GM12878 (cell line): ENCODE measurements around the gene ENTREP1. TPM values are rescaled to one million over a fixed set of nuclear protein-coding genes. Genes with fewer than 3 reads are reported as not detected.

ENCODE experiments used
- ATAC-seq: fragments of 200-7000 bp; cut with Tn5 transposase; 3 replicates; pipeline ENCODE4 v1.9.1; 2020; ENCODE audit warnings: mild to moderate bottlenecking, moderate library complexity
- BruUV-seq: library from RNA; stranded (reverse); fragments of 400-500 nt; replicated peaks from 2 replicates; lab custom pipeline; 2021; lab: Mats Ljungman, UMichigan
- CTCF ChIA-PET: fragments of 300-600 bp; sonication (Branson Sonifier 250); formaldehyde crosslinking; extraction: SDS; loops from one replicate; lab custom pipeline; 2021; ENCODE audit warnings: inconsistent platforms; lab: Yijun Ruan, JAX
- POLR2A ChIA-PET: fragments of 350-600 bp; formaldehyde crosslinking; extraction: SDS; loops from one replicate; lab custom pipeline; 2021; ENCODE audit warnings: inconsistent platforms; lab: Charles Lee
- RAD21 ChIA-PET: fragments of 300-600 bp; sonication (Branson Sonifier 250); formaldehyde crosslinking; loops from one replicate; lab custom pipeline; 2023; ENCODE audit warnings: antibody characterized with exemption; ENCODE audit not compliant: unreplicated experiment; lab: Charles Lee
- SMC1A ChIA-PET: fragments of 300-600 bp; sonication (Branson Sonifier 250); formaldehyde crosslinking; loops from one replicate; lab custom pipeline; 2023; ENCODE audit not compliant: unreplicated experiment, uncharacterized antibody; lab: Charles Lee
- DNase-seq: peaks from one replicate; pipeline ENCODE4 v3.0.0-alpha.2; 2011; ENCODE audit warnings: low read depth, low spot score
- FAIRE-seq: peaks from 3 replicates; lab custom pipeline; 2011; peaks lifted over from hg19 to GRCh38; lab: Jason Lieb, UNC
- H2AFZ ChIP-seq: 2 replicates; pipeline ENCODE4 v1.6.0; 2011; ENCODE audit warnings: low read depth, low read length, control low read depth; ENCODE audit not compliant: control insufficient read depth
- H3K27ac ChIP-seq: 2 replicates; pipeline ENCODE4 v1.5.1; 2011; ENCODE audit warnings: control low read depth; ENCODE audit not compliant: control insufficient read depth, insufficient read depth
- H3K27me3 ChIP-seq, 2 experiments: replicated peaks in 1 of 2; 2 replicates each; pipeline versions ENCODE4 v1.6.0 to v1.6.1; 2011; ENCODE audit warnings: low read length in 1 of 2; ENCODE audit not compliant: control insufficient read depth in 2 of 2, insufficient read depth in 2 of 2
- H3K36me3 ChIP-seq, 2 experiments: 2 replicates each; pipeline ENCODE4 v1.5.1; 2011; ENCODE audit warnings: low read length in 1 of 2; ENCODE audit not compliant: control insufficient read depth in 2 of 2, insufficient read depth in 2 of 2
- H3K4me1 ChIP-seq: 2 replicates; pipeline ENCODE4 v1.6.1; 2011; ENCODE audit warnings: mild to moderate bottlenecking, low read length, moderate library complexity, mixed read lengths; ENCODE audit not compliant: control insufficient read depth, insufficient read depth
- H3K4me2 ChIP-seq: 2 replicates; pipeline ENCODE4 v1.6.0; 2011; ENCODE audit warnings: control low read depth; ENCODE audit not compliant: control insufficient read depth, insufficient read depth
- H3K4me3 ChIP-seq: fragments of 200-600 bp; sonication (generic); 2 replicates; pipeline ENCODE4 v1.5.1; 2016
- H3K79me2 ChIP-seq: 2 replicates; pipeline ENCODE4 v1.6.0; 2011; ENCODE audit warnings: low read length; ENCODE audit not compliant: control insufficient read depth, insufficient read depth
- H3K9ac ChIP-seq: 2 replicates; pipeline ENCODE4 v1.8.0; 2011; ENCODE audit warnings: low read length, control low read depth, mixed read lengths; ENCODE audit not compliant: control insufficient read depth, insufficient read depth
- H3K9me3 ChIP-seq: replicated peaks from 3 replicates; pipeline ENCODE4 v1.5.1; 2011; ENCODE audit warnings: mild to moderate bottlenecking, low read length; ENCODE audit not compliant: control insufficient read depth, insufficient read depth
- H4K20me1 ChIP-seq: 2 replicates; pipeline ENCODE4 v1.6.0; 2011; ENCODE audit not compliant: control insufficient read depth, insufficient read depth
- ASH2L ChIP-seq: fragments of 300-600, 200-600 bp; sonication (generic); IDR thresholded peaks from 2 replicates; pipeline ENCODE4 v1.6.1; 2017; ENCODE audit warnings: low read depth, mild to moderate bottlenecking, borderline replicate concordance
- BMI1 ChIP-seq: fragments of 450-650 bp; IDR thresholded peaks from 2 replicates; pipeline ENCODE4 v1.6.1; 2016; ENCODE audit warnings: mild to moderate bottlenecking, moderate library complexity, borderline replicate concordance
- BRCA1 ChIP-seq: IDR thresholded peaks from 2 replicates; pipeline ENCODE4 v1.6.1; 2011; ENCODE audit warnings: low read depth, low read length, improper control_type of control experiment
- EP300 ChIP-seq, 2 experiments: fragments of 150-350 bp in 1 of 2; IDR thresholded peaks; 2 replicates each; pipeline ENCODE4 v1.6.1; 2011 to 2012; ENCODE audit warnings: low read depth in 2 of 2, low read length in 2 of 2, borderline replicate concordance in 1 of 2, improper control_type of control experiment in 1 of 2, inconsistent platforms in 1 of 2; ENCODE audit not compliant: control insufficient read depth in 1 of 2
- FOXK2 ChIP-seq: fragments of 450-650 bp; IDR thresholded peaks from 2 replicates; pipeline ENCODE4 v1.6.1; 2017; ENCODE audit warnings: mild to moderate bottlenecking, moderate library complexity
- IKZF1 ChIP-seq: fragments of 450-650 bp; conservative IDR thresholded peaks from 2 replicates; pipeline ENCODE4 v1.6.1; 2017; ENCODE audit warnings: antibody characterized with exemption, mild to moderate bottlenecking
- PAX5 ChIP-seq: IDR thresholded peaks from 2 replicates; pipeline ENCODE4 v1.6.1; 2011; ENCODE audit warnings: low read depth, low read length, borderline replicate concordance
- SREBF1 ChIP-seq: IDR thresholded peaks from 2 replicates; pipeline ENCODE4 v1.6.1; 2012; ENCODE audit warnings: mild to moderate bottlenecking, low read length
- SUPT20H ChIP-seq: IDR thresholded peaks from 2 replicates; pipeline ENCODE4 v1.6.1; 2011; ENCODE audit warnings: low read depth, mild to moderate bottlenecking, low read length, moderate library complexity, borderline replicate concordance; ENCODE audit not compliant: control insufficient read depth
- TCF3 ChIP-seq: IDR thresholded peaks from 2 replicates; pipeline ENCODE4 v1.6.1; 2012; ENCODE audit warnings: low read depth, mild to moderate bottlenecking, low read length, borderline replicate concordance; ENCODE audit not compliant: insufficient read depth
- WGBS: methylation state at CpG from one replicate; pipeline ENCODE4 v1.1.6; 2016; ENCODE audit warnings: low lambda C conversion rate; ENCODE audit not compliant: insufficient replicate concordance, insufficient coverage; ENCODE audit errors: missing lambda C conversion rate; 5-methylcytosine and 5-hydroxymethylcytosine counted together
- in situ Hi-C: fragments of 300-500 bp; cut with MboI; formaldehyde crosslinking; loops from 9 replicates; pipeline ENCODE4 v1.14.3; 2018; ENCODE audit warnings: mixed read lengths
- intact Hi-C: fragments of 100-400 bp; cut with micrococcal nuclease; formaldehyde crosslinking; loops from one replicate; pipeline ENCODE4 v1.14.2; 2022; ENCODE audit not compliant: unreplicated experiment
- polyA plus RNA-seq, 11 experiments: library from polyadenylated mRNA; depleted of rRNA in 4 of 11; unstranded in 6 of 11; stranded (reverse) in 5 of 11; fragments of >200 nt; fragmentation: Nextera tagmentation in 4 of 11; fragmentation: Illumina TruSeq in 1 of 11; extraction: Ambion mirVana in 4 of 11; extraction: Trizol in 1 of 11; gene quantifications; 1 replicate in 1 of 11; 2 replicates in 10 of 11; pipeline versions ENCODE4 v1.2.1 to v1.2.3, GENCODE V29; 2011 to 2016; ENCODE audit warnings: inconsistent platforms in 2 of 11, missing spikeins in 2 of 11, low read depth in 1 of 11
- total RNA-seq, 4 experiments: library from RNA; depleted of rRNA in 3 of 4; stranded (reverse); fragments of >200 nt in 3 of 4; fragmentation: Illumina TruSeq in 1 of 4; extraction: Trizol in 1 of 4; gene quantifications; 2 replicates each; pipeline versions ENCODE4 v1.2.1 to v1.2.3, GENCODE V29; 2013 to 2021
- TF ChIP-seq, protein P1 (sequence below): fragments of 450-650 bp; IDR thresholded peaks from 2 replicates; pipeline ENCODE4 v1.6.1; 2016; ENCODE audit warnings: mild to moderate bottlenecking, moderate library complexity, borderline replicate concordance
- TF ChIP-seq, protein P2 (sequence below): fragments of 450-650 bp; IDR thresholded peaks from 2 replicates; pipeline ENCODE4 v1.6.1; 2017; ENCODE audit warnings: borderline replicate concordance
- TF ChIP-seq, protein P3 (sequence below): IDR thresholded peaks from 2 replicates; pipeline ENCODE4 v1.6.1; 2012; ENCODE audit warnings: low read depth, low read length, improper control_type of control experiment

Gene ENTREP1
- total and polyA plus RNA-seq, 10 of the 15 experiments (the other 5 are each of a cell fraction or from before 2014, with no cell fraction given): not detected

DNA sequence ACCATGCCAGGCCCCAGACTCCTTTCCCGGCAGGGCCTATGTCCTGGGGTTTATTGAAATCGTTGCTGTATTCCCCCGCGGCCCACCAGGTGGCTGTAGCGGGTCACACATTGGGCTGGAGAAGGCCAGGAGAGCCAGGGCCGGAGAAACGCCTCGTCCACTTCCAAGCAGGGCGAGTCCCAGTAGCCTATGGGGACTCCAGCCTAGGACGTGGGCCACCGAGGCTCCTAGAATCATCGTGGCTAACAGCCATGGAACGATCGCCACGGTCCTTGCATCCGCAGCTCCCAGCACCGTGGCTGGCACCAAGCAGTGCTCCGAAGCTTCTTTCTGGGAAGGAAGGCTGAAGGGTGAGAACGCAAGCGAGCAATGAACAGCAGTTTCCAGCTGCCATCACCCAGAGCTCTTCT is 87.7 kb downstream of the ENTREP1 start (continued):
- TF ChIP-seq, protein P1, sequence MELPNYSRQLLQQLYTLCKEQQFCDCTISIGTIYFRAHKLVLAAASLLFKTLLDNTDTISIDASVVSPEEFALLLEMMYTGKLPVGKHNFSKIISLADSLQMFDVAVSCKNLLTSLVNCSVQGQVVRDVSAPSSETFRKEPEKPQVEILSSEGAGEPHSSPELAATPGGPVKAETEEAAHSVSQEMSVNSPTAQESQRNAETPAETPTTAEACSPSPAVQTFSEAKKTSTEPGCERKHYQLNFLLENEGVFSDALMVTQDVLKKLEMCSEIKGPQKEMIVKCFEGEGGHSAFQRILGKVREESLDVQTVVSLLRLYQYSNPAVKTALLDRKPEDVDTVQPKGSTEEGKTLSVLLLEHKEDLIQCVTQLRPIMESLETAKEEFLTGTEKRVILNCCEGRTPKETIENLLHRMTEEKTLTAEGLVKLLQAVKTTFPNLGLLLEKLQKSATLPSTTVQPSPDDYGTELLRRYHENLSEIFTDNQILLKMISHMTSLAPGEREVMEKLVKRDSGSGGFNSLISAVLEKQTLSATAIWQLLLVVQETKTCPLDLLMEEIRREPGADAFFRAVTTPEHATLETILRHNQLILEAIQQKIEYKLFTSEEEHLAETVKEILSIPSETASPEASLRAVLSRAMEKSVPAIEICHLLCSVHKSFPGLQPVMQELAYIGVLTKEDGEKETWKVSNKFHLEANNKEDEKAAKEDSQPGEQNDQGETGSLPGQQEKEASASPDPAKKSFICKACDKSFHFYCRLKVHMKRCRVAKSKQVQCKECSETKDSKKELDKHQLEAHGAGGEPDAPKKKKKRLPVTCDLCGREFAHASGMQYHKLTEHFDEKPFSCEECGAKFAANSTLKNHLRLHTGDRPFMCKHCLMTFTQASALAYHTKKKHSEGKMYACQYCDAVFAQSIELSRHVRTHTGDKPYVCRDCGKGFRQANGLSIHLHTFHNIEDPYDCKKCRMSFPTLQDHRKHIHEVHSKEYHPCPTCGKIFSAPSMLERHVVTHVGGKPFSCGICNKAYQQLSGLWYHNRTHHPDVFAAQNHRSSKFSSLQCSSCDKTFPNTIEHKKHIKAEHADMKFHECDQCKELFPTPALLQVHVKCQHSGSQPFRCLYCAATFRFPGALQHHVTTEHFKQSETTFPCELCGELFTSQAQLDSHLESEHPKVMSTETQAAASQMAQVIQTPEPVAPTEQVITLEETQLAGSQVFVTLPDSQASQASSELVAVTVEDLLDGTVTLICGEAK: no peak
- TF ChIP-seq FOXK2 (no peak), EP300 (IDR thresholded peaks at IDR 0.05; ENCODE audit: borderline replicate concordance in 1 of 2, control insufficient read depth in 1 of 2, low read depth in 2 of 2, low read length in 2 of 2) (no peak), BMI1 (no peak), PAX5 (no peak), SUPT20H (no peak)

DNA sequence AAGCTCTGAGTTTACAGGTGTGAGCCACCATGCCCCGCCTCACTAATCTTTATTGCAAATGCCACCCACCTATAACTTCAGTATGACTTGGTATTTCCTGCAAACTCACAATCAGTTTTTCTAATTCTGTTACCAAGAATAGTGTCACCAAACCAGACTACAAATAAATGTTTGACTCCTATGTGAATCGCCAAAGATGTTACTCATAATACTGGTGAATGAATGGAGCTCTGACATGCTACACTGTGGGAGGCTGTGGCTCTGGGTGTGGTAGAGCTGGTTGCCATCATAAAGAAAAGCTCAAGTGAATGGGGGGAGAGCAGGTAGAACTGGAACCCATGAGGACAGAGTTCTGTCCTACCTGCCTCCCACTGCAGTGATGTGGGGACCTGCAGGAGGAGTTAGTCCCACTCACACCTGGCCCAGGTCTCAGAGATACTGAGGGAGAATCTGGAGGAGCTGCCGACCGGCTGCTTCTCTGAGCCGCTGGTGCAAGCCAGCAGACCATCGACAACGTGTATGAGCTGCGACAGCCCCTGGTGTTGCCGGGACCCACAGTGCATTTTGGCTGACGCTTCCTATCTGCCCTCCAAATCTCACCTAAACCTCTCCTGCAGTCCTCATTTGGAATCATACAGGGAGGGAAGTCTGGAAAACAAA is 95.7 kb downstream of the ENTREP1 start:
- Histone ChIP-seq H3K9ac (no peak overlapping the region), H4K20me1 (no peaks in the 10 kb centered on the region), H3K4me1 (no peaks in the 10 kb centered on the region), H3K36me3 (no peaks in the 10 kb centered on the region), H3K4me2 (no peak overlapping the region), H3K27me3 (no peaks in the 10 kb centered on the region; a peak in 2 of 4 replicates), H3K4me3 (no peak overlapping the region), H2AFZ (no peak overlapping the region), H3K9me3 (no peaks in the 10 kb centered on the region), H3K79me2 (no peaks in the 10 kb centered on the region), H3K27ac (no peak overlapping the region)
- in situ Hi-C loops (loop anchor here (5.0 to 10.0 kb wide), 3 partner anchors 127 to 504 kb away; no protein-coding TSS in a partner anchor), intact Hi-C loops (loop anchor here (5.0 kb wide), 3 partner anchors 48 to 692 kb away; partner anchors contain the start of gene APBA1)
- ChIA-PET CTCF (interaction anchor here (1.1 to 5.1 kb wide), 12 partner anchors 10 to 690 kb away, joined by 3 to 89 read pairs (median 9); no protein-coding TSS in a partner anchor), SMC1A (interaction anchor here (0.9 to 4.7 kb wide), 7 partner anchors 119 to 499 kb away, joined by 3 to 48 read pairs (median 7); no protein-coding TSS in a partner anchor), POLR2A (no interaction called here), RAD21 (interaction anchor here (0.9 to 3.9 kb wide), 7 partner anchors 125 to 502 kb away, joined by 3 to 26 read pairs (median 6); no protein-coding TSS in a partner anchor)
- no TSS peak for BruUV-seq
- DNase-seq: no peak
- no peak for FAIRE-seq
- 39% methylated on average over 10 of the region's 10 CpGs for WGBS
- no peak for ATAC-seq
- TF ChIP-seq, protein P2, sequence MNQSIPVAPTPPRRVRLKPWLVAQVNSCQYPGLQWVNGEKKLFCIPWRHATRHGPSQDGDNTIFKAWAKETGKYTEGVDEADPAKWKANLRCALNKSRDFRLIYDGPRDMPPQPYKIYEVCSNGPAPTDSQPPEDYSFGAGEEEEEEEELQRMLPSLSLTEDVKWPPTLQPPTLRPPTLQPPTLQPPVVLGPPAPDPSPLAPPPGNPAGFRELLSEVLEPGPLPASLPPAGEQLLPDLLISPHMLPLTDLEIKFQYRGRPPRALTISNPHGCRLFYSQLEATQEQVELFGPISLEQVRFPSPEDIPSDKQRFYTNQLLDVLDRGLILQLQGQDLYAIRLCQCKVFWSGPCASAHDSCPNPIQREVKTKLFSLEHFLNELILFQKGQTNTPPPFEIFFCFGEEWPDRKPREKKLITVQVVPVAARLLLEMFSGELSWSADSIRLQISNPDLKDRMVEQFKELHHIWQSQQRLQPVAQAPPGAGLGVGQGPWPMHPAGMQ: no peak
- TF ChIP-seq, protein P3, sequence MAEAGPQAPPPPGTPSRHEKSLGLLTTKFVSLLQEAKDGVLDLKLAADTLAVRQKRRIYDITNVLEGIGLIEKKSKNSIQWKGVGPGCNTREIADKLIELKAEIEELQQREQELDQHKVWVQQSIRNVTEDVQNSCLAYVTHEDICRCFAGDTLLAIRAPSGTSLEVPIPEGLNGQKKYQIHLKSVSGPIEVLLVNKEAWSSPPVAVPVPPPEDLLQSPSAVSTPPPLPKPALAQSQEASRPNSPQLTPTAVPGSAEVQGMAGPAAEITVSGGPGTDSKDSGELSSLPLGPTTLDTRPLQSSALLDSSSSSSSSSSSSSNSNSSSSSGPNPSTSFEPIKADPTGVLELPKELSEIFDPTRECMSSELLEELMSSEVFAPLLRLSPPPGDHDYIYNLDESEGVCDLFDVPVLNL: no peak
- TF ChIP-seq ASH2L (no peak), IKZF1 (no peak), SREBF1 (no peak), BRCA1 (no peak), TCF3 (no peak)
